ENCODE data around the gene RSPO4.

DNA sequence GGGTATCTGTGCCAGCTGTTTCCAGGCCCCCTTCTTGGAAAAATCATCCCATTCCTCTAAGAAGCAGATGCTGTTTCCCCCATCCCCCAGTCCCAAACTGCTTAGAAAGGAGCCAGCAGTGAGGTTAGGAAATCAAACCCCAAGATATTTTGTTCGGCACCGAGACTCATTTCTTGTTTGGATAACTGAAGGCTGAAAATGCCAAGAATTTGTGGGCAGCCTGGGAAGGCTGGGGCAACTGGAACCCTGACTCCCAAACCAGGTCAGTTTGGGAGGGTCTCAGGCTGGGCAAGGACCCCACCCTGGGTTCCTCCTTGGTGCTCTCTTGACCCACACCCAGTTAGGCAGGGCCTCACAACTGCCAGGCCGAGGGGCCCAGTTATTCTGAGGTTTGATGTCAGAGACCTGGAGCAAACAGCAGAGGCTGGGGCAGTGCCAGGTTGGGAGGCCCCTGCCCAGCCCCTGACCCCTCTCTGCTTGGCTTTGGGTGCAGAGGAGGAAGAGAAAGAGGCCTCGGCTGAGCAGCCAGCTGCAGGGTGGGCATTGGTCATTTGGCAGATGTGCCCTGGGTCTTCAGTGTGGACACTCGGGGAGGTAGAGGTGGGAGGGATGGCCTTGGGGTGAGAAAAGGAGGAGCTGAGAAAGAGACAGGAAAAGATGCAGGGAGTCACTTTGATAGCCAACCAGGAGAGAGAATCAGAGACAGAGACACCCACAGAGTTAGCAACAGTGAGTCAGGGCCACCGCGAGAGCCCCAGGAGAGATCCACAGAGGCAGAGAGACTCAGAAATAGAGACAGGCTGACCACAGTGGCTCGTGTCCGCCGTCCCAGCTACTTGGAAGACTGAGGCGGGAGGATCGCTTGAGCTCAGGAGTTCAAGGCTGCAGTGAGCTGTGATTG lies 91.0 kb downstream of the RSPO4 start:
- TF ChIP-seq, protein P1, sequence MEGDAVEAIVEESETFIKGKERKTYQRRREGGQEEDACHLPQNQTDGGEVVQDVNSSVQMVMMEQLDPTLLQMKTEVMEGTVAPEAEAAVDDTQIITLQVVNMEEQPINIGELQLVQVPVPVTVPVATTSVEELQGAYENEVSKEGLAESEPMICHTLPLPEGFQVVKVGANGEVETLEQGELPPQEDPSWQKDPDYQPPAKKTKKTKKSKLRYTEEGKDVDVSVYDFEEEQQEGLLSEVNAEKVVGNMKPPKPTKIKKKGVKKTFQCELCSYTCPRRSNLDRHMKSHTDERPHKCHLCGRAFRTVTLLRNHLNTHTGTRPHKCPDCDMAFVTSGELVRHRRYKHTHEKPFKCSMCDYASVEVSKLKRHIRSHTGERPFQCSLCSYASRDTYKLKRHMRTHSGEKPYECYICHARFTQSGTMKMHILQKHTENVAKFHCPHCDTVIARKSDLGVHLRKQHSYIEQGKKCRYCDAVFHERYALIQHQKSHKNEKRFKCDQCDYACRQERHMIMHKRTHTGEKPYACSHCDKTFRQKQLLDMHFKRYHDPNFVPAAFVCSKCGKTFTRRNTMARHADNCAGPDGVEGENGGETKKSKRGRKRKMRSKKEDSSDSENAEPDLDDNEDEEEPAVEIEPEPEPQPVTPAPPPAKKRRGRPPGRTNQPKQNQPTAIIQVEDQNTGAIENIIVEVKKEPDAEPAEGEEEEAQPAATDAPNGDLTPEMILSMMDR (conservative IDR thresholded peaks at IDR 0.05; ENCODE audit: low read length), result no peak
- TF ChIP-seq EZH2phosphoT487 (IDR thresholded peaks at IDR 0.05; ENCODE audit: borderline replicate concordance, low read depth, low read length), result no peak

Measured in OCI-LY7 (cell line).